ENCODE data around the gene MOSMO.
A peak's percentile ranks its signal among the peaks of the same experiment; 100 is the strongest.
"Not testable (repeated sequence)": the region's sequence is repeated elsewhere in the genome, so short reads cannot be mapped to it uniquely, and the experiment has no call there.

MOSMO gene

GRCh38 chr16:22007509-22008214 lies at the start of gene MOSMO:
Gene MOSMO, plus strand, starts transcription at chr16:22008111. Its CDS starts 191 bp downstream, at chr16:22008302.
- peak in 1 of 2 donors; percentile 69 for DNase-seq (ENCODE audit: low read depth in 2 of 2)

DNA sequence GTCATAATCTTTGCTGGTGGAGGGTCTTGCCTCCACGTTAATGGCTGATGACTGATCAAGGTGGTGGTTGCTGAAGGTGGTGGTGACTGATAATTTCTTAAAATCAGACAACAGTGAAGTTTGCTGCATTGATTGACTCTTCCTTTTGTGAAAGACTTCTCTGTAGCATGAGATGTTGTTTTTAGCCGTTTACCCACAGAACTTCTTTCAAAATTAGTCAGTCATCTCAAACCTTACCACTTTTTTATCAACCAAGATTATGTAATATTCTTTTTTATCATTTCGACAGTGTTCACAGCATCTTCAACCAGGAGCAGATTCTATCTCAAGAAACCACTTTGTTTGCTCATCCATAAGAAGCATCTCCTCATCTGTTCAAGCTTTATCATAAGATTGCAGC lies 48.9 kb upstream of the MOSMO start:
- no peak for DNase-seq (ENCODE audit: low read depth in 2 of 2)

- no peak for DNase-seq (ENCODE audit: low read depth in 2 of 2)
These were observed 45.4 kb upstream of the MOSMO start for GRCh38 chr16:21962475-21962874.

GRCh38 chr16:21963887-21964286 lies 44.0 kb upstream of the MOSMO start:
- DNase-seq (ENCODE audit: low read depth in 2 of 2), result no peak

GRCh38 chr16:21964353-21964752 lies 43.6 kb upstream of the MOSMO start:
- no peak for DNase-seq (ENCODE audit: low read depth in 2 of 2)

- DNase-seq (ENCODE audit: low read depth in 2 of 2), result no peak
These were observed 36.1 kb upstream of the MOSMO start for GRCh38 chr16:21971856-21972255.

- no peak for DNase-seq (ENCODE audit: low read depth in 2 of 2)
These were observed 34.0 kb upstream of the MOSMO start for GRCh38 chr16:21973945-21974344.

DNA sequence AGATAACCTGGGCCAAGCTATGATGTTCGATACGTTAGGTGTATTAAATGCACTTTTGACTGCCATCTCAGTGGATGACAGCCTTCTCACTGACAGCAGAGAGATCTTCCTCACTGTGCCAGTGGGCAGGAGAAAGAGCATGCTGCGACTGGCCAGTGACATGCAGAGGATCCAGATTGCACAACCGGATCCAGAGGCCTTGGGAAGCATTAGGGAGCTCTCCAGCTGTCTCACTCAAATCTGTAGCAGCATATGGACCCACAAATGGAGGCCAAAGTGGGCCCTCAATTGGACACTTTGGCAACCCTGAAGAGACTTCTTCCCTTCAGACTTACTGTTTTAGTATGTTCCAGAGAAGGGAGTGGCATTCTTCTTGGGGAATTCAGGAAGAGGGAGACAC lies 27.9 kb upstream of the MOSMO start:
- no peak for DNase-seq (ENCODE audit: low read depth in 2 of 2)

GRCh38 chr16:21982108-21982507 lies 25.8 kb upstream of the MOSMO start:
- no peak for DNase-seq (ENCODE audit: low read depth in 2 of 2)

DNA sequence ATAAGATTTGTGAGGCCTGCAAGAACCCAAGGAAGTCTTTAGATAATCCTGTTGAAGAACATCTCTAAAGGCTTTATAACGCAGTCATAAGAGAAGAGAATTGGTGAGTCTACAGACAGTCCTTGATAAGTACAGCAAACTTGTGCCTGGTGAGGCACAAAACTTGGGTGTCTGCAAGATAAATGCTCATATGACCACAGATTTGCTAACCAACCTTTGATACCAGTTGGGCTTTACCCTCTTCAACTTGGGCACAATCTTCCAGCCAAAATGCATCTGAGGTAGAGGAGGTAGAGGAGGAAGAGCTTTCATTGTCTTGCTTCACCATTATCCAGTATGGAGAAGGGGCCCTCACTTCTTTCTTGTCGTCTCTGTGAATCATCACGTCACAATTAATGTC lies 23.8 kb upstream of the MOSMO start:
- no peak for DNase-seq (ENCODE audit: low read depth in 2 of 2)

GRCh38 chr16:21985524-21985923 lies 22.4 kb upstream of the MOSMO start:
- DNase-seq (ENCODE audit: low read depth in 2 of 2), result no peak

- no peak for DNase-seq (ENCODE audit: low read depth in 2 of 2)
These were observed 21.1 kb upstream of the MOSMO start for GRCh38 chr16:21986692-21987246.

- DNase-seq (ENCODE audit: low read depth in 2 of 2), result no peak
These were observed 20.4 kb upstream of the MOSMO start for GRCh38 chr16:21987498-21987897.

DNA sequence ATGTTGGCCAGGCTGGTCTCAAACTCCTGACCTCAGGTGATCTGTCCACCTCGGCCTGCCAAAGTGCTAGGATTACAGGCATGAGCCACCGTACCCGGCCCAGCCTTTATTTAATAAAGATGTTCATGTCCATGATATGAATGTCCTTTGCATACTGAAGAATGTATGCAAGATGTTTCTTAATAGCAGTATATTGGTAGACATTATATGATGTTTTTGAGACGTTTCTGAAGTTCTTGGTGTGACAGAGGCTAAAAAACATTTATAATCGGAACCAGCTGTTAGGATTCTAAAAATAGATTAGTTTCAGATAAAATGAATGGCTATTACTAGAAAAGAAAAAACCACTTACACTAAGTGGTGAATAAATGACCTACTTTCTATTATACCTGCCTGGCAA lies 18.8 kb upstream of the MOSMO start:
- DNase-seq (ENCODE audit: low read depth in 2 of 2), result no peak

DNA sequence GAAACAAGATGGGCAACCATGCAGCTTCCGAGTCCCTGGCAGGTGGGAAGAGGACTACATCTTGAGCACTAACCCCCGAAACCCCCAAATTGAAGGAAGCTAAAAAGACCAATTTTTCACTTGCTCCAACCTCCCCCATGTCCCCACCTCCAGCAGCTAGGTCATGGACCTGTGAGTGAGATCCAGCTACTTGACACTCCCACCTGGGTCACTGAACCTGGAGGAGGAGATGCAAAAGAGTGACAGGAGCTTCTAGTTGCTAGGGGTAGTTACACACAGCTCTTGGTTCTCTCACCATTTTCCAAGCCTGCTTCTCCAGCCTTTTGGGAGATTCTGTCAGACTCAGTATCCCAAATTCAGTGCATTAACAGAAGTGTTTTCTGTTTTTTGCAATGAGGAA lies 18.2 kb upstream of the MOSMO start:
- no peak for DNase-seq (ENCODE audit: low read depth in 2 of 2)

DNA sequence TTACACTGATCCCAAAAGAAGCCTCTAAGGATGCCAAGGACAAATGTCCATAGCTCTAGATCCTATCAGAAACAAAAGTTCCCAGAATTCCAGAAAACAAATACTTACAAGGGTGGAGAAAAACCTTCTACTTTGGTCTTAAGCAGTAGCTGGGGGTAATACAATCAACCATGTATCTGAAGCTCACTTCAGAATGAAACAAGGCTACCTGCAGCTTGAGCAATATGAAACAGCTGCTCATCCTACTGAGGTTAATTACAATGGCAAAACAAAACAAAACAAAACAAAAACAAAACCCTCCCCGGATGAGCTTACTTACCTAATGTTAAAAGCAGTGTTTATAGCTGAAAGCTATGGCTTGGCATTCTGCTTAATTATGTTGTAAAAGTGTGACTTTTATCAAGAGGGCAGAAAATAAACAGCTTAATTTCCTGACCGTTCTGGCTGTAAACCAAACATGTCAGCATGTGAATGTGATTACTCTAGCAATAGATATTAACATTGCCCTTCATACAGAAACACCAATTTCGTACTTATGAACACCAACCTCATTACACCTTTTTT lies 17.4 kb upstream of the MOSMO start:
- no peak for DNase-seq (ENCODE audit: low read depth in 2 of 2)

DNA sequence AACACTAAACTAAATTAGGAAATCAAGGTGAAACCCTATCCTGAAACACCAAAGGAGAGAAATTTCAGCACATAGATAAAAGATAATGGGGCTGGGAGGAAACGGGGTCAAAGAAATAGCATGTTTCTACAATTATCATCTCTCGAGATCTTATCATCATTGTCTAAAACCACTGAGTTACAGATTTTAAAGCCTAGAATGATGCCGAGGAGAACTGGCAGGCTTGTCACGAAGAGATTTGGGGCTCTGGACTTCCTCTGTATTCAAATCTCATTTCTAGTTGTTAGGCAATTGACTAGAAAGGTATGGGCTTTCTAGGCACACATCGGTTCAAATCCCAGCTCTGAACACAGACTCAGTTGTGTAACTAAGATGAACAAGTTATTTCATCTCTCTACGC lies 16.3 kb upstream of the MOSMO start:
- no peak for DNase-seq (ENCODE audit: low read depth in 2 of 2)

- DNase-seq (ENCODE audit: low read depth in 2 of 2), result no peak
These were observed 12.9 kb upstream of the MOSMO start for GRCh38 chr16:21994856-21995465.

DNA sequence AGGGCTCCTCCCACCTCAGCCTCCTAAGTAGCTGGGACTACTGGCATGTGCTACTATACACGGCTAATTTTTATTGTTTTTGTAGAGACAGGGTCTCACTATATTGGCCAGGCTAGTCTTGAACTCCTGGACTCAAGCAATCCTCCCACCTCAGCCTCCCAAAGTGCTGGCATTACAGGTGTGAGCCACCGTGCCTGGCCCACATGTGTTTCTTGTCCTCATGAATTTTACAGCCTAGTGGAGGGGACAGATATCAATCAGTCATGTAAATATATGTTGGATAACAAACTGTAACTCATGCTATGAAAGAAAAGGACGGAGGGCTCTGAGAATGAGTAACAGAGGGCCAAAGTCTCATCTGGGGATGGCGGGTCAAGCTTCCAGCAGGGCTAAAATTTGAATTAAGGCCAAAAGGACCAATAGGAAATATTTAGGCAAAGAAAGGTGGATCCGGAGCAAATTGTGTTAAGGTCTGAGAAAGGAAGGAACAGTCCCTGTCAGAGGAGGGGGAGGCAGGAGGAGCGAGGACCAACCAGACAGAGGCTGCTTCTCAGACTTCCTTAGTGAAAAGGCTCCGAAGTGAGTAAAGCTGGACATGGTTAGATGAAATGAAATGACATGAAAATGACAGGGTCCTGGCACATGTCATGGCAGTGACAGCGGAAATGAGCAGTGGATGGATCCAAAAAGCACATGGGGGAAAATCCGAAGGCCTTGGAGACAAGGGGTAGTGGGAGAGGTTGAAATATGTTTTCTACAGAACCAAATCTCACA lies 10.8 kb upstream of the MOSMO start:
- no peak for DNase-seq (ENCODE audit: low read depth in 2 of 2)

GRCh38 chr16:21997697-21998480 lies 10.0 kb upstream of the MOSMO start:
- DNase-seq (ENCODE audit: low read depth in 2 of 2), result no peak

DNA sequence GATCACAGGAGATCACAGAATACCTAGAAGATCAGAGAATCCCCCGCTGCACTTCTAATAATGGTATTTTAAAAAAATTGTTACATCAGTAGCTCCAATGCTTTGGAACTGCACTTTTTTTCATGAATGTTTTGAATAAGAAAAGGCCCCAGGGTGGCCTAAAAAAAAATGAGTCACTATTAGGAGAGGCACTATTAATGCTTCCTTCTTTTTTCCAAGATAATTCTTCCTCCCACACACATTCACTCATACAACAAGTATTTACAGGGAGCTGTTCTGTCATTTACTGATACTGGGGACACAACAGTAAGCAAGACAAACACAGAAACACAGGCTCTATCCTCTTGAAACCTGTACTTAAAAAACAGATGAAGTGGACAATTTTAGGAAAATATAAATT lies 6.3 kb upstream of the MOSMO start:
- DNase-seq (ENCODE audit: low read depth in 2 of 2), result no peak

DNA sequence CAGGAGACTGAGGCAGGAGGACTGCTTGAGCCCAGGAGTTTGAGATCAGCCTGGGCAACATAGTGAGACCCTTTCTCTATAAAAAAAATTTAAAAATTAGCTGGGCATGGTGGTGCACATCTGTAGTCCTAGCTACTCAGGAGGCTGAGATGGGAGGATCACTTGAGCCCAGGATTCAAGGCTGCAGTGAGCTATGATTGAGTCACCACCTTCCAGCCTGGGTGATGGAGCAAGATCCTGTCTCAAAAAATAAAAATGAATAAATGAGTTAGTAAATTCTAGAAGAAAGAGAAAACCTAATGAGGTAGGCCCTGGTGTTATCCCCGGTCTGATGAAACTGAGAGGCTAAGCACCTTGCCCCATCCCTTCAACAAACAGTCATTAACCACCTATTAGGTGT lies 5.9 kb upstream of the MOSMO start:
- DNase-seq (ENCODE audit: low read depth in 2 of 2), result not testable (repeated sequence)

All from stimulated activated CD8-positive, alpha-beta memory T cell treated with anti-CD3 and anti-CD28 coated beads, Interleukin-7, amount 100 ng/mL, for 4 hours (primary cell).